Purkinje cell (primary cell): ENCODE measurements around the gene GYG1. TPM values are rescaled to one million over a fixed set of nuclear protein-coding genes. Genes with fewer than 3 reads are reported as not detected.

Experiments used
- polyA plus RNA-seq: library from polyadenylated mRNA; unstranded; fragments of >200 nt; fragmentation: Nextera tagmentation; gene quantifications from 2 replicates; pipeline ENCODE4 v1.2.1, GENCODE V29; 2014

Gene GYG1
- 92.8 and 95.4 TPM in 2 replicates for polyA plus RNA-seq

DNA sequence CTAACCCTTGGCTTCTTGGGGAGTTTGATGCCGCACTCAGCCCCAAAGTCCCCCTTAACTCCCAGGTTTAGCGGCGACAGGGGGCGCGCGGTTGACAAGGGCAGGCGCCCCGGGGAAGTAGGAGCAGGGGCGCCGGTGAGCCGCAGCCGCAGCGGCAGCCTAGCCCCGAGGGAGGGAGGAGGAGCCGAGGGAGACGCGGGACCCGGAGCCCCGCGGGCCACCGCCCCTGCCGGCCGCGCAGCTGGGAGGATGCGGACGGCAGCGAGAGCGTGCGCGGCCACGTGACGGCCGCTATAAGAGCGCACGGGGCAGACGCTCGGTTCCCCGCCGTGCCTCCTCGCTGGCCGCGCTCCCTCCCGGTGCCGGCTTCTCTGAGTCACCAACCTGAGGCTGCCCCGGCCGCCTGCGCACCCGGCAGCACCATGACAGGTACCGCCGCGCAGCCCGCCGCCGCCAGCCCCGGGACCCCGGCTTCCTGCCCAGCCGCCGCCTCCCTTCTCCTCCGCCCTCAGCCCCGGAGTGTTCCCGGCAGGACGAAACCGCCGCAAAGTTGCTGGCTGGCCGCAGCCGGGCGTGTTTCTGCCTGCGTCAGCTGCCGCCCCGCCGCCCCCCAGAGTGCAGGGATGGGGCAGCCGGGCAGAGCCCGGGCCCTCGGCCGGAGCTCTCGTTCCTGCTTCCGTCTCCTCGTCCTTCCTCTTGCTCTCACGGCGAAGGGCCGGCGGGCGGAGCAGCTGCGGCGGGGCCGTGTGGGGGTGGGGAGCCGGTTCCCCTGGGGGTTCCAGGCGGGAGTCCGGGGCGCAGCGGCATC is at the start of gene GYG1:
GYG1 (plus strand) TSS at position 322 of the 808 bp plus-strand sequence; CDS start at position 423, 101 bp downstream.

Other genes with a start within 250 kb of the GYG1 start
- gene CPB1, start 163.7 kb upstream of the GYG1 start, polyA plus RNA-seq, result 3.0 TPM in 1 of 2 replicates, not detected in the other
- gene CPA3, start 126.2 kb upstream of the GYG1 start, polyA plus RNA-seq, result not detected in 2 replicates
- 210 and 223 TPM in 2 replicates for gene HLTF, start 95.0 kb downstream of the GYG1 start, polyA plus RNA-seq
- 16.9 and 18.3 TPM in 2 replicates for gene HPS3, start 138.1 kb downstream of the GYG1 start, polyA plus RNA-seq
- 0.85 TPM in 1 of 2 replicates, not detected in the other for gene CP, start 230.3 kb downstream of the GYG1 start, polyA plus RNA-seq